GM21825 (cell line): ENCODE data around the gene THRB.
A peak's percentile ranks its signal among the peaks of the same experiment; 100 is the strongest.

Experiments used
- ATAC-seq: cut with Tn5 transposase; IDR thresholded peaks from one replicate; pipeline ENCODE4 v1.9.1; 2021; ENCODE audit warnings: mild to moderate bottlenecking, moderate library complexity; ENCODE audit not compliant: unreplicated experiment

Gene THRB

DNA sequence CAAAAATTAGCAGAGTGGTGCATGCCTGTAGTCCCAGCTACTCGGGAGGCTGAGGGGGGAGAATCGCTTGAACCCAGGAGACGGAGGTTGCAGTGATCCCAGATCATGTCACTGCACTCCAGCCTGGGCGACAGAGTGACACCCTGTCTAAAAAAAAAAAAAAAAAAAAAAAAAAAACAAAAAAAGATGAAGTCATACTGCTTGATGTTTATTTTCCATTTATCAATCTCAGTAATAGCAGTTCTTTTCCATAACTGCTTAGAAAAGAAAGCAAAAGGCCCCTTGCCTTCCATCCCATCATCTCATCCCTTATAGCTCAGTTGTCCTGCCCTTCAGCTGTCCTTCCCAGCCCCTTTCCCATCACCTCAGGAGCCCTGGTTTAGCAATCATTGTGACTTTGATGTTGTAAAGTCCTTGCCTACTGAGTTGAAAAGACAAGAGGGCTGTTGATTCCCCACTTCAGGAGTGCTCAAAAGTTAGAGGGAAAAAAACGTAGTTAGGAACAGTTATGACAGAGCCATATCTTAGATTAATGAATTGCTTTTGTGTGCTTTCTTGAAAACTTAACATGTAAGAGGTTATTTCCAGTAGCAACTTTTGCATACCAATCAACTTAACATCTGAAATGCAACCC is 18.0 kb upstream of the THRB start:
- ATAC-seq: no peak

DNA sequence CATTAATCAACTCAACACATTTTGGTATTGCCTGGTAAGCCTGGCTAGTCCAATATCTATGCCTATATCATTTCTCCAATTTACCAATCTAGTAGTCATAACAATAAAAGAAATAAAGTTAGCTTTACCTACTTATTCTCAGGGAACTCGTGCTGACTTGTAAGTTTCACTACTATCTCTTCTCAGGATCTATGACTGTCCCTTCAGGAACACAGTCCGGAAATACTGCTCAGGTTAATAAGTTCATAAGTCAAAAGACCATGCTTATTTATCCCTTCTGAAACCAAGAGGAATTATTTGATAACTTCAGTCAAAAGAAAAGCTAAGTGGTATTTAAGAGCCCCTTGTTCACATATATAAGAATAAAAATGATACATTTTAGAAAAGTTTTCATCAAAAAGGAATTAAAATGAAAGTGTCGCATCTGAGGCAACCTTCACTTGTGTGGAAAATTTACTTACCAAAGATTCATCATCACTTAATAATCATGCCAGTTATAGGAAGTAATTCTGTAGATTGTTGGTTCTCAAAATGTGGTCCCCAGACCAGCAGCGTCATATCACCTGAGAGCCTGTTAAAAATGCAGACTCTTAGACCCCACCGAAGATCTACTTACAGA is 15.5 kb upstream of the THRB start:
- ATAC-seq: no peak

GRCh38 chr3:24508423-24508839 is 13.8 kb upstream of the THRB start:
- ATAC-seq: no peak

DNA sequence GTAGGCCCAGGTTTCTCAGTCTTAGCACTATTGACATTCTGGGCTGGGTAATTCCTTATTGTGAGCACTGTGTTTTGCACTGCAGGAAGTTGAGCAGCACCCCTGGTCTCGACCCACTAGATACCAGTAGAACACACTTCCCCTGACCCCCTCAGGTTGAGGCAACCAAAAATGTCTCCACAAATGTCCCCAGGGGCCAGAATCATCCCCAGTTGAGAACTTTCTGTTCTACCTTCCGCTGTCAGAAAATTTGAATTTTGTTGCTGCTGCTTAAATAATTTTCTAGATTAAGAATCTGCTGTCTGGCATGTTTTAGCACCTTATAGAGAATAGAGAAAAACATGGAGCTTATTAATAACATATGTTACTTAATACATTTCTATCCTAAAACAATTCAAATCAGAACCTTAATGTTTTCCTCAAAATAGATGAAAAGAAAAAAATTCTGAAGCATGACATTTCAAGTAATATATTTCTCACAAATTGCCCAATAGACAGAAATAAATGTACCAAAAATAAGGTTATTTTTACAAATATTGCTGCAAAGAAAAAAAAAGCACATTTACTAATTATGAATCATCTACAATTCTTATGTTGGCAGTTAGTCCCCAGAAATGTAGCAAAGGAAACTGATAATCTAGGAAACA is 13.2 kb upstream of the THRB start:
- no peak for ATAC-seq

DNA sequence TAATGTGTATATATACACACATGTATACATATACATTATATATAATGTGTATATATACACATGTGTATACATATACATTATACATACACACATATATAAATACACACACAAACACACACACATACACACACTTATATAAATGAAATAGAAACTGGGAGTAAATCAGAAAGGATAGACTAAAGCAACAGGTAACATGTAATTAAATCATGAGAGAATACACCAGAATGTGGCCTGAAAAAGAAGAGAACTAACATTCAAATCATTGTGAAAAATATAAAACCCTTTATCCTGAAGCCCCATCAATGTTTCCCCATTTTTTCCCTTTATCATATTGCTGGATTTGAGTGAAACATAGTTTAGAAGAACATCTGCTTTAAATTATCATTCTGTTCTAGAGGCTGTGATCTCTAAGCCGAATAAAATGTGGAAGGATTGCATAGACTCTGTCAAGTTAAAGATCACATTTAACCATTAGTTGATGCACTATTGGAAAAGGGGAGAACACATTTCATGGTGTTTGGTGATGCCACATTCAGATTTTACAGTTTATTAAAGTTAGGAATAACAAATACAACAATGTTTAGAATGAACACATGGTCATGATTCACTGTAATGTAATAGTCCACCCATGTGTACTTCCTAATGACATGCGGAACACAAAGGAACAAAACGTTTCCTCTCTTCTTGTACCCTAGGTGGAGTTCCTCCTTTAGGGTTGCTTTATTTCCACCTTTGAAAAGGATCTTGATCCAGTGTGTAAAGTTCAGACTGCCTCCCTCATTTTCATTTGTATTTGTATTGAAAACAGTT is 12.5 kb upstream of the THRB start:
- ATAC-seq: no peak

DNA sequence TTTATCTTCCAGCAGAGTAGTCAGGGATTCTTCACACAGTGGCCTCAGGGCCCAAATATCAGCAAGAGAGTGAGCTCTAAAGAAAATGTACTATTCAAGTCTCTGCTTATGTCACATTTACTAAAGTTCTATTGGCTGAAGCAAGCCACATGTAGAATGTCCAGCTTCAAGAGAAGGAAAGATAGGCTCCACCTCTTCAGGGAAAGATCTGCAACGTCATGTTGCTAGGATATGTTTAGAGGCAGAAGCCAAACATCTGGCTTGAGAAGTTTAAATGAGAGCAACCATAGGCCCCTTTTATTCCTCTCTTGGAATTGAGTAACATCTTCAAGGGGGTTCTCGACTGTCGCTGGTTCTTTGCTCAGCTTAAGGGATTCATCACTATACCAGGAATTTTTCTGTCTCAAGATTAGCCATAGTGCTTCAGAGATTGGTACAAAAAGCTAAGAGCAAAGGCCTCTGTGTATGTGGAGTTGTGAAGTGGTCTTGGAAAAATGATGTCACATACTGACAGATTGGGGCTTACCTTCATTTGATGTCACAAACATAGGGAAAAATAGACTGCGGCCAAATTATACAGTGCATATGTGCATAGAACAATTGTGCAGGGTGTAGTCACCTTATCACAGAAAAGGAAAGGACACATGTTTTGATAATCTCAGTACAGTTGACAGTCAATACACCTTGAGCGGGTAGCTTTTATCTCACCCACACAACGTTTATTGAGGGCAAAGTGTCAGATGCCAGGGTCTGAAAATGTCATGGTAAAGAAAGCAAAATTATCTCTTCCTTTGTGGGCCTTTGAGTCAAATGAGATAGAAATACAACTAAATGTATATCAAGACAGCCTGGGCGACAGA is 11.3 kb upstream of the THRB start:
- ATAC-seq: no peak

GRCh38 chr3:24504772-24505171 is 10.1 kb upstream of the THRB start:
- ATAC-seq: no peak

DNA sequence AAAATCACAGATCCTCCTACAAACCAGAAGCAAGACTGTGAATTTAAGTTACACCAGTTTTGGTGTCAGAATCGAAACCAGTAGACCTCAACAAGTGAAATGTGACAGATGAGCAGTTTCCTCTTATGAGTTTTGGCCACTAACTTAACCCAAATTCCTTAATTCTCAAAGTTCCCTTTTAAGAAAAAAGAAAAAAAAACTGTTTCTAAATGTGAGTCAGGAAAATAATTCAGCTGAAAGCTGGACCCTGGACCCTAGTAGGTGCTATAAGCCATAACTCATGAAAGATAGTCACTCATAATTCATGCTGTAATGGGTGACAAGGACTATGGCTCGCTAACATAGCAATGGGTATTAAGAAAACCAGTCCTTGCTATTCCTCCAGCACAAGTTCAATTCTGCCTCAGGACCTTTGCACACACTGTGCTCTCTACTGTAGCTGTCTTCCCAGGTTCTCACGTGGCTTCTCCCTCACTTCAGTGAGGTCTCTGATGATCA is 9.0 kb upstream of the THRB start:
- peak; percentile 85 for ATAC-seq

DNA sequence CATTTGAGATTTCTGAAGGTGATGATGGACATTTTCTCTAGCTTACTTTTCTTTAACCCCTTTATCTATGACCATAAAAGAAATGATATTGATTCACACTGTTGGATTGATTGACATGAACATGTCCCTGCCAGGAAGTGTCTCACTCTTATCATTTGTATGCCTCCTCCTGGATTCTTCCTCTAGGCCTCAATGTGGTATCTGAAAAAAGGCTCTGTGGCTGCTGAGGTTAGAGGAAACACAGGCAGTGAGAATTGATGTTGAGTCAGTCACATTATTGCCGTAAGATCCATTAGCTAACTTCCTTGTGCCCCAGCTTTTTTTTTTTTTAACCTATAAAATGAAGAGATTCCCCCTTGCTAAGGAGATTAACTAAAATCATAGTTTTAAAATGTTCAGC is 8.0 kb upstream of the THRB start:
- no peak for ATAC-seq

GRCh38 chr3:24500806-24501205 is 6.2 kb upstream of the THRB start:
- ATAC-seq: no peak

DNA sequence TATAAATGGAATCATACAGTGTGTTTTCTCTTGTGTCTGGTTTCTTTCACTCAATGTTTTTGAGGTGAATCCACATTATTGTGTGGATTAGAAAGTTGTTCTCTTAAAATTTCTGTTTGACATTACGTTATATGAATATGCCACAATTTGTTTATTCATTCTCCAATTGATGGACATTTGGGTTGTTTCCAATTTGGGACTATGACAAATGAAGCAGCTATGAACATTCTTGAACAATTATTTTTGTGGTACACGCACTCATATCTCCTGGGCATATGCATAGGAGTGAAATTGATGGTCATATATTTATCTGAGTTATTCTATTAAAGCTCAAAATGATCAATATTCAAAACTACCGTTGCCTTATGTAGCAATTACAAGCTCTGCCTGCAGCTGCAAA is 5.3 kb upstream of the THRB start:
- no peak for ATAC-seq

- ATAC-seq: no peak
Observed at GRCh38 chr3:24498796-24499195, 4.1 kb upstream of the THRB start.

DNA sequence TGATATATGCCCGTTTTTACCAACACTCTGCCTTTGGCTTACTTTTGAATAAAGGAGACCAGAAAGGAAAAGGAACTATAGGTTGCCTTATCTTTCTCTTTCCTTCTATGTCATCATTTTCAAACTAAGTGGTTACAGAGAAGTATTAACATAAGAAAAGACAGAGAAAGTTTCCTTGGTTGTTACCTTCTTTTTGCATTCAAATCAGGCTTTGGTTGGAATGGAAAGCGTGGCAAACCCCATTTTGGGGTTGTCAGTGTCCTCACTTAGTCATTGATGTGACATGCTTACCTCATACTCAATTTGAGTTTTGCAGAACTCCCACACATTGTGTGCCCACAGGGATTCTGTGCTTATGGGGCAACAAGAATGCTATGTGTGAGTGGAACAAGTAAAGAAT is 3.7 kb upstream of the THRB start:
- ATAC-seq: no peak

- no peak for ATAC-seq
Observed at GRCh38 chr3:24497942-24498341, 3.3 kb upstream of the THRB start.

DNA sequence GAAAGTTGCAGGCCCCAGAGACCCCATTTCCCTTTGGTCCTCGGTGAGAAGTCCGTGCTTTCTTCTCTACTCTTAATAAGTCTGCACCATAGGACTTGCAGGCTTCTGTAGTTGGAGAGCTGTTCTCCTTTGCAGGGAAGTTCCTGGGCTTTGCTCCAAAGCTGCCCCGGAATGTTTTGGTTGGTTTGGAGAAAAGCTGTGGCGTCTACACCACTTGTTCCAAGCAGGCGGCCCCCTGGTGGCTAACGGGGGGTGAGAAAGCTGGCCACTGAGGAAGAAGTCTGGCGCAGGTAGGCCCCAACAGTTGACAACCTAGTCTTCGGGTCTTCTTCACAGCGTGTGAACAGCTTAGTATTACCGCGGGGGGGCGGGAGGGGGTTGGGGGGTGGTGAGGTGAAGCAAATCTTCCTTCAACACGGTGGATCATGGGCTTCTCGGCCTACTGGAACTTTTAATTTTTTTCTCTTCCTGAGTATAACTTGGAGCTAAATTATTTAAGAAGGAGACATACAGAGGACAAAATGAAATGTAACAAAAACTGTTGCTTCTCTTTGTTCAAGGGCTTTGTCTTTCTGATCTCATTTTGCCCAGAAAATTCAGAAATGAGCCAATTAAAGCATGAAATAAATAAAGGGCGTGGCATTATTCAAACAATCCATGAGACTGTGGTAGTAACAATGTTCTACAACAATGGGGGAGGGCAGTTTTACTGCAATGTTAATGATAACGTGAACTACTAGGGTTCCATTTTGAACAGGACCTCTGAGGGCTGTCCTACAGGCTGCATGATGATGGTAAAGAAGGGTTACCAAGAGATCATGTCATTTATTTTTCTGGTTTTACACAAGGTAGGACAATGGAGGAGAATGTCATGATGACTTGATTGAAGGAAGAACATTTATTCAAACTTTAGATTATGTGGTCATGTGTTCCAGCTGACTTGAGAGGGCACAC is 2.2 kb upstream of the THRB start:
- ATAC-seq: no peak

DNA sequence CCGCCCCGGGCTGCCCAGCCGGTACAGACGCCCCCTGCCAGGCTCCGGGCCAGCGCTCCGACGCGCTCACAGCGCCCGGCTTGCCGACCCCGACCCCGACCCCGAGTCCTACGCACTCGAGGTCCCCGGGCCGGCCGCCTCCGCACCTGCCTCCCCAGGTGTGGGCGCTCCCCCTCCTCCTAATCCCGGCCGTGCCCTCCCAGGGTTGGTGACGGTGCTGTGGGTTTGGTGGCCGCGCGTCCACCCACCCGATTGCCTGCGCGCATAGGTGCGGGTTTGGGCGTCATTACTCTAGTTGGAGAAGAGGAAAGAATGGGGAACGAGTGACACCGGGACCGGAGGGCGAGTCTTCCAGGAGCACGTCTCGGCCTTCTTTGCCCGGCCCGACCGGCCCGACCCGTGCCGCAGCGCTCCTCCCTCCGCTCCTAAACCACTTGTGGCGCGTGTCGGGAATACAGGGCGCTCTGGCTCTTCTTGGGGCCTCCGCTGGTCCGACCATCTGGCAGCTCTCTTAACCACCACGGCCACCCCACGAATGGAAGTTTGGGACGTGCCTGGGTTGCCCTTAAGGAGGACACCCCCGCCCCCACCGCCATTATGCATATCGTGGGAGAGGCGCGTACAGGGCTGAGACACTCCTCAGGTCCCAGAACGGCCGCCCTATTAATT is 810 bp upstream of the THRB start:
- ATAC-seq: no peak

GRCh38 chr3:24493746-24494617 is 668 bp downstream of the THRB start:
- ATAC-seq: no peak

DNA sequence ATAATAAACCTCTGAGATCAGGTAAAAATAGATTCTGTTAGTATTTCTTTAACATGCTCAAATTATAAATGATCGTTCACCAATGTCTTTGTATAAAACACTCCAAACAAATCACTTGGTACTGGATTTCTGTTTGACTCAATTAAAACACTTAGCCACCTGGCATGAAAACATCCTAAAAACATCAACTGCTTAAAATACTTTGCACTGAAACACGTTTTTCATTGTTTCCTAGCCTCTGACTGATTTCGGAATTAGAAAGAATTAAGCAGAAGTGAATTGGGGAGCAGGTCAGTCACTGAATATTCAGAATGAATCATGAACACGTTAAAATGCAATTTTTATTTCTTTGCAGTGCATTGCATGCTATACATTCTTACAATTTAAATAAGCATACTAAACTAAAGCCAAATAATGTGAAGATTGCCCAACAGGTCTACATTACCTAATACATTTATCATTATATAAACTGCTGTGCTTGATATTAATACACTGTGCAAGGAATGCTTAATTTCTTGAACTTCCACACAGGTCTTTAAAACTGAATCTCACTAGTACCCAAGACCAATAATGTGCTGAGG is 1.6 kb downstream of the THRB start:
- ATAC-seq: no peak
